Body of pancreas (tissue), 4 donors: ENCODE results near the gene PTPRM. TPM values are rescaled to one million over a fixed set of nuclear protein-coding genes. Genes with fewer than 3 reads are reported as not detected.

Experiments
- ATAC-seq: fragments of 150-250 bp; one replicate; pipeline ENCODE4 v1.9.1; 2016
- DNase-seq, 4 donors: peaks; one replicate each; pipeline ENCODE4 v3.0.0-alpha.2; 2019
- H3K27ac ChIP-seq, 4 donors: fragments of 200-600 bp; sonication (generic); 1 replicate in 3 of 4; 2 replicates in 1 of 4; pipeline versions ENCODE4 v1.5.1 to v1.6.1; 2016 to 2019; ENCODE audit warnings: mild to moderate bottlenecking in 1 of 4, mixed read lengths in 1 of 4, moderate library complexity in 1 of 4
- H3K27me3 ChIP-seq, 2 donors: fragments of 200-600 bp; sonication (generic); one replicate each; pipeline ENCODE4 v1.6.0; 2016; ENCODE audit warnings: mild to moderate bottlenecking in 1 of 2
- H3K36me3 ChIP-seq, 2 donors: fragments of 200-600 bp; sonication (generic); replicated peaks in 1 of 2; 2 replicates each; pipeline ENCODE4 v1.5.1; 2016; ENCODE audit warnings: low read depth in 2 of 2; ENCODE audit not compliant: insufficient read depth in 1 of 2
- H3K4me1 ChIP-seq: fragments of 200-600 bp; sonication (generic); one replicate; pipeline ENCODE4 v1.6.0; 2016
- H3K4me3 ChIP-seq, 2 donors: fragments of 200-600 bp; sonication (generic); 1 replicate in 1 of 2; 2 replicates in 1 of 2; pipeline ENCODE4 v1.5.1; 2016 to 2019
- H3K9me3 ChIP-seq, 3 donors: fragments of 200-600 bp; sonication (generic); 1 replicate in 2 of 3; 2 replicates in 1 of 3; pipeline ENCODE4 v1.5.1; 2016
- CTCF ChIP-seq, 7 experiments: fragments of 450-650 bp in 4 of 7; fragments of 200-600 bp in 3 of 7; sonication (generic) in 3 of 7; IDR thresholded peaks; one replicate each; pipeline ENCODE4 v1.5.1; 2016 to 2019; ENCODE audit warnings: antibody characterized with exemption in 7 of 7
- POLR2A ChIP-seq, 3 donors: fragments of 450-650 bp; IDR thresholded peaks; one replicate each; pipeline ENCODE4 v1.6.1; 2016; ENCODE audit warnings: antibody characterized with exemption in 3 of 3, mild to moderate bottlenecking in 2 of 3
- WGBS, 2 donors: methylation state at CpG; one replicate each; pipeline ENCODE4 v1.1.5; 2017; 5-methylcytosine and 5-hydroxymethylcytosine counted together
- intact Hi-C: fragments of 100-400 bp; cut with DNase I; formaldehyde crosslinking; loops from one replicate; pipeline ENCODE4 v1.15.1; 2023
- total RNA-seq, 2 donors: library from RNA; depleted of rRNA; stranded (reverse); fragments of >200 nt; gene quantifications; one replicate each; pipeline ENCODE4 v1.1.0, GENCODE V29; 2016

The PTPRM gene
- total RNA-seq, 2 donors from 2014 or later: 38.2 to 48.0 TPM

- Histone ChIP-seq H3K27me3 (no peaks in the 10 kb centered on the region), H3K9me3 (no peaks in the 10 kb centered on the region), H3K4me1 (peaks cover 5% of the 10 kb centered on the region), H3K27ac (no peak overlapping the region), H3K4me3 (no peak overlapping the region), H3K36me3 (no peaks in the 10 kb centered on the region)
- ATAC-seq: no peak
- TF ChIP-seq CTCF (IDR thresholded peaks at IDR 0.05) (no peak), POLR2A (IDR thresholded peaks at IDR 0.05) (no peak)
- no peak for DNase-seq
- intact Hi-C loops: no loop called here
- WGBS, 2 donors: 79 to 80% methylated on average over 2 of the region's 2 CpGs
Measured at GRCh38 chr18:7898181-7898580, 331.1 kb downstream of the PTPRM start.

GRCh38 chr18:7899078-7899477 lies 332.0 kb downstream of the PTPRM start:
- WGBS, 2 donors: 90 to 92% methylated on average over 5 of the region's 5 CpGs
- ATAC-seq (no peak), DNase-seq (no peak)
- no peaks in the 10 kb centered on the region for H3K36me3 ChIP-seq
- intact Hi-C loops: no loop called here
- no peak for TF ChIP-seq CTCF (IDR thresholded peaks at IDR 0.05)
- no peak for TF ChIP-seq POLR2A (IDR thresholded peaks at IDR 0.05)
- H3K4me3 ChIP-seq: no peak overlapping the region
- peaks cover 5% of the 10 kb centered on the region for H3K4me1 ChIP-seq
- no peaks in the 10 kb centered on the region for H3K27me3 ChIP-seq
- no peaks in the 10 kb centered on the region for H3K9me3 ChIP-seq
- no peak overlapping the region for H3K27ac ChIP-seq

GRCh38 chr18:7900091-7900490 lies 333.0 kb downstream of the PTPRM start:
- Histone ChIP-seq H3K4me3 (no peak overlapping the region), H3K4me1 (peaks cover 5% of the 10 kb centered on the region), H3K27me3 (no peaks in the 10 kb centered on the region), H3K36me3 (no peaks in the 10 kb centered on the region), H3K9me3 (no peaks in the 10 kb centered on the region), H3K27ac (no peak overlapping the region)
- intact Hi-C loops: no loop called here
- no peak for TF ChIP-seq CTCF (IDR thresholded peaks at IDR 0.05)
- no peak for TF ChIP-seq POLR2A (IDR thresholded peaks at IDR 0.05)
- DNase-seq (no peak), ATAC-seq (no peak)
- 90 to 93% methylated on average over 5 of the region's 5 CpGs for WGBS, 2 donors

- no peak overlapping the region for H3K27ac ChIP-seq
- H3K9me3 ChIP-seq: no peaks in the 10 kb centered on the region
- no peaks in the 10 kb centered on the region for H3K36me3 ChIP-seq
Measured at GRCh38 chr18:7901657-7902056, 334.5 kb downstream of the PTPRM start.

More at GRCh38 chr18:7901657-7902056, 334.5 kb downstream of the PTPRM start:
- no peaks in the 10 kb centered on the region for H3K27me3 ChIP-seq
- DNase-seq (no peak), ATAC-seq (no peak)
- no peak for TF ChIP-seq CTCF (IDR thresholded peaks at IDR 0.05)
- no peak for TF ChIP-seq POLR2A (IDR thresholded peaks at IDR 0.05)
- intact Hi-C loops: no loop called here
- H3K4me1 ChIP-seq: peaks cover 5% of the 10 kb centered on the region
- WGBS, 2 donors: 86 to 91% methylated on average over 1 of the region's 1 CpG
- H3K4me3 ChIP-seq: no peak overlapping the region
